ENCODE measurements around the gene RPS27. TPM values are rescaled to one million over a fixed set of nuclear protein-coding genes. Genes with fewer than 3 reads are reported as not detected.
A peak's percentile ranks its signal among the peaks of the same experiment; 100 is the strongest.

Gene RPS27
- total and polyA plus RNA-seq, 2 experiments from 2014 or later, result 1,371 to 3,355 TPM

GRCh38 chr1:153945131-153945794 lies 45.3 kb upstream of the RPS27 start:
- Mint-ChIP-seq H3K36me3 (ENCODE audit: low read depth) (peaks cover 44% of the 10 kb centered on the region), H3K4me3 (peak overlapping the region; percentile 87), H3K9me3 (no peaks in the 10 kb centered on the region; the same call in 2 of the 3 replicates), H3K27ac (peak overlapping the region; percentile 73), H3K4me1 (peaks cover 18% of the 10 kb centered on the region), H3K27me3 (ENCODE audit: insufficient read depth, low read depth, poor library complexity) (peaks cover 17% of the 10 kb centered on the region)
- Histone ChIP-seq H3K79me2 (replicated peaks; ENCODE audit: insufficient read depth) (peaks cover 17% of the 10 kb centered on the region), H3K4me2 (peak overlapping the region; percentile 99), H3K36me3 (ENCODE audit: insufficient read depth) (peaks cover 10% of the 10 kb centered on the region; the same call in 1 of the 2 replicates), H3F3A (replicated peaks; ENCODE audit: low read depth) (peaks cover 5% of the 10 kb centered on the region; the same call in 1 of the 2 replicates), H3K4me3 (peak overlapping the region; percentile 95), H3K4me1 (ENCODE audit: insufficient read depth) (peaks cover 10% of the 10 kb centered on the region; the same call in 1 of the 2 replicates), H3K27ac (ENCODE audit: low read depth) (no peak overlapping the region), H3K27me3 (ENCODE audit: insufficient read depth) (no peaks in the 10 kb centered on the region), H3K9me2 (ENCODE audit: insufficient read depth) (no peaks in the 10 kb centered on the region), H4K20me1 (replicated peaks; ENCODE audit: insufficient read depth) (0 out of 2 replicates have a peak, but pooled peaks cover 5% of the 10 kb centered on the region), H2AFZ (peak overlapping the region; percentile 72; the same call in 1 of the 2 replicates)
- 0 out of 2 replicates have a peak, but pooled peaks have one; percentile 10 for TF ChIP-seq ETS1 (IDR thresholded peaks at IDR 0.05)
- no peak for TF ChIP-seq NANOG (IDR thresholded peaks at IDR 0.05; ENCODE audit: borderline replicate concordance)
- DNase-seq (ENCODE audit: low spot score), result peak; percentile 37
- ATAC-seq, result peak; percentile 5

GRCh38 chr1:153945795-153946621 lies 44.6 kb upstream of the RPS27 start:
- Histone ChIP-seq H3K4me2 (peak overlapping the region; percentile 99), H3K36me3 (ENCODE audit: insufficient read depth) (peaks cover 14% of the 10 kb centered on the region; the same call in 1 of the 2 replicates), H3K27ac (ENCODE audit: low read depth) (no peak overlapping the region), H3K4me3 (peak overlapping the region; percentile 95), H4K20me1 (replicated peaks; ENCODE audit: insufficient read depth) (0 out of 2 replicates have a peak, but pooled peaks cover 10% of the 10 kb centered on the region), H3K79me2 (replicated peaks; ENCODE audit: insufficient read depth) (peaks cover 20% of the 10 kb centered on the region), H2AFZ (peak overlapping the region; percentile 72), H3F3A (replicated peaks; ENCODE audit: low read depth) (peaks cover 5% of the 10 kb centered on the region; the same call in 1 of the 2 replicates), H3K27me3 (ENCODE audit: insufficient read depth) (no peaks in the 10 kb centered on the region), H3K4me1 (ENCODE audit: insufficient read depth) (peaks cover 10% of the 10 kb centered on the region; the same call in 1 of the 2 replicates), H3K9me2 (ENCODE audit: insufficient read depth) (no peaks in the 10 kb centered on the region)
- Mint-ChIP-seq H3K9me3 (no peaks in the 10 kb centered on the region; the same call in 2 of the 3 replicates), H3K27me3 (ENCODE audit: insufficient read depth, low read depth, poor library complexity) (peaks cover 17% of the 10 kb centered on the region), H3K27ac (no peak overlapping the region; the same call in 1 of the 2 replicates), H3K36me3 (ENCODE audit: low read depth) (peaks cover 46% of the 10 kb centered on the region), H3K4me3 (peak overlapping the region; percentile 87), H3K4me1 (peaks cover 18% of the 10 kb centered on the region)
- ATAC-seq (peak; percentile 49), DNase-seq (ENCODE audit: low spot score) (peak; percentile 62)
- TF ChIP-seq CTCF (conservative IDR thresholded peaks at IDR 0.05; ENCODE audit: low read depth in 2 of 2) (no peak), STAT1 (IDR thresholded peaks at IDR 0.05; ENCODE audit: unreplicated experiment) (no peak), ETS1 (IDR thresholded peaks at IDR 0.05) (0 out of 2 replicates have a peak, but pooled peaks have one; percentile 3), POLR2AphosphoS5 (IDR thresholded peaks at IDR 0.05; ENCODE audit: low read depth) (0 out of 2 replicates have a peak, but pooled peaks have one; percentile 29)
